Measurements from ENCODE around the gene ZNF576. TPM values are rescaled to one million over a fixed set of nuclear protein-coding genes. Genes with fewer than 3 reads are reported as not detected.

Gene ZNF576
- total RNA-seq, 1 donor from 2014 or later: 13.8 TPM

- H3K4me3 Mint-ChIP-seq (ENCODE audit: unreplicated experiment): no peak overlapping the region
- FAIRE-seq: no peak
- no peaks in the 10 kb centered on the region for H3K9me3 Mint-ChIP-seq (ENCODE audit: unreplicated experiment)
- Histone ChIP-seq H3K4me3 (ENCODE audit: insufficient read depth, low read depth, low read length) (no peak overlapping the region), H3K4me1 (ENCODE audit: insufficient read depth, low read length) (peaks cover 8% of the 10 kb centered on the region), H3K36me3 (ENCODE audit: insufficient read depth, low read length) (peaks cover 17% of the 10 kb centered on the region), H3K4me2 (ENCODE audit: low read length) (no peak overlapping the region), H3K9me3 (ENCODE audit: insufficient read depth, low read depth, low read length) (no peaks in the 10 kb centered on the region), H2AFZ (ENCODE audit: low read depth, low read length) (no peak overlapping the region), H3K79me2 (ENCODE audit: insufficient read depth, low read length) (peaks cover 41% of the 10 kb centered on the region), H4K20me1 (ENCODE audit: insufficient read depth, low read length) (peaks cover 55% of the 10 kb centered on the region), H3K27me3 (ENCODE audit: insufficient read depth, low read length) (no peaks in the 10 kb centered on the region), H3K27ac (ENCODE audit: low read depth, low read length) (no peak overlapping the region), H3K9ac (ENCODE audit: low read length) (no peak overlapping the region)
- no peaks in the 10 kb centered on the region for H3K27me3 Mint-ChIP-seq (ENCODE audit: low read depth, unreplicated experiment)
- DNase-seq (ENCODE audit: low read depth): no peak
- H3K27ac Mint-ChIP-seq (ENCODE audit: unreplicated experiment): no peak overlapping the region
- H3K36me3 Mint-ChIP-seq (ENCODE audit: low read depth, unreplicated experiment): peaks cover 18% of the 10 kb centered on the region
- no peak for TF ChIP-seq CTCF (IDR thresholded peaks at IDR 0.05; ENCODE audit: insufficient read depth, low read depth, low read length)
- TF ChIP-seq EZH2 (IDR thresholded peaks at IDR 0.05; ENCODE audit: insufficient read depth, low read length): no peak
- peaks cover 7% of the 10 kb centered on the region for H3K4me1 Mint-ChIP-seq (ENCODE audit: low read depth, unreplicated experiment)
Observed at GRCh38 chr19:43589277-43589676, 7.1 kb upstream of the ZNF576 start.

GRCh38 chr19:43589678-43590077 is 6.7 kb upstream of the ZNF576 start:
- peak overlapping the region; percentile 83 for H3K27ac Mint-ChIP-seq (ENCODE audit: unreplicated experiment)
- peaks cover 17% of the 10 kb centered on the region for H3K36me3 ChIP-seq (ENCODE audit: insufficient read depth, low read length)

More at GRCh38 chr19:43589678-43590077, 6.7 kb upstream of the ZNF576 start:
- H3K27me3 Mint-ChIP-seq (ENCODE audit: low read depth, unreplicated experiment): no peaks in the 10 kb centered on the region
- Histone ChIP-seq H3K79me2 (ENCODE audit: insufficient read depth, low read length) (peaks cover 45% of the 10 kb centered on the region), H3K27me3 (ENCODE audit: insufficient read depth, low read length) (no peaks in the 10 kb centered on the region), H4K20me1 (ENCODE audit: insufficient read depth, low read length) (peaks cover 59% of the 10 kb centered on the region), H2AFZ (ENCODE audit: low read depth, low read length) (no peak overlapping the region), H3K4me3 (ENCODE audit: insufficient read depth, low read depth, low read length) (no peak overlapping the region), H3K9me3 (ENCODE audit: insufficient read depth, low read depth, low read length) (no peaks in the 10 kb centered on the region), H3K4me1 (ENCODE audit: insufficient read depth, low read length) (peaks cover 12% of the 10 kb centered on the region), H3K27ac (ENCODE audit: low read depth, low read length) (no peak overlapping the region), H3K9ac (ENCODE audit: low read length) (no peak overlapping the region), H3K4me2 (ENCODE audit: low read length) (no peak overlapping the region)
- H3K36me3 Mint-ChIP-seq (ENCODE audit: low read depth, unreplicated experiment): peaks cover 18% of the 10 kb centered on the region
- no peak overlapping the region for H3K4me3 Mint-ChIP-seq (ENCODE audit: unreplicated experiment)
- DNase-seq (ENCODE audit: low read depth): no peak
- no peak for TF ChIP-seq EZH2 (IDR thresholded peaks at IDR 0.05; ENCODE audit: insufficient read depth, low read length)
- TF ChIP-seq CTCF (IDR thresholded peaks at IDR 0.05; ENCODE audit: insufficient read depth, low read depth, low read length): no peak
- peaks cover 6% of the 10 kb centered on the region for H3K4me1 Mint-ChIP-seq (ENCODE audit: low read depth, unreplicated experiment)
- no peak for FAIRE-seq
- no peaks in the 10 kb centered on the region for H3K9me3 Mint-ChIP-seq (ENCODE audit: unreplicated experiment)
